PC-3 (cell line): Measurements from ENCODE around the gene OR10K1. TPM values are rescaled to one million over a fixed set of nuclear protein-coding genes. Genes with fewer than 3 reads are reported as not detected.

Experiments used
- ATAC-seq: fragments of 200-7000 bp; cut with Tn5 transposase; 2 replicates; pipeline ENCODE4 v1.9.1; 2020; ENCODE audit warnings: mild to moderate bottlenecking, moderate library complexity
- BruUV-seq: library from RNA; stranded (reverse); fragments of 400-500 nt; replicated peaks from 2 replicates; lab custom pipeline; 2021; lab: Mats Ljungman, UMichigan
- CTCF ChIA-PET: fragments of 300-600 bp; sonication (Branson Sonifier 250); formaldehyde crosslinking; loops from one replicate; lab custom pipeline; 2022; ENCODE audit warnings: antibody characterized with exemption; lab: Charles Lee
- POLR2A ChIA-PET: fragments of 300-600 bp; sonication (Branson Sonifier 250); formaldehyde crosslinking; loops from one replicate; lab custom pipeline; 2022; ENCODE audit warnings: antibody characterized with exemption; ENCODE audit not compliant: unreplicated experiment; lab: Charles Lee
- DNase-seq: peaks from one replicate; pipeline ENCODE4 v3.0.0-alpha.2; 2015
- H2AFZ ChIP-seq: fragments of 300-600 bp; sonication (generic); 2 replicates; pipeline ENCODE4 v1.6.0; 2016; ENCODE audit warnings: antibody characterized with exemption, low read length
- H3F3A ChIP-seq: fragments of 300-600 bp; sonication (generic); one replicate; pipeline ENCODE4 v1.6.0; 2017; ENCODE audit warnings: antibody characterized with exemption, low read length, control low read depth, mild to moderate bottlenecking; ENCODE audit not compliant: unreplicated experiment
- H3K27ac ChIP-seq: fragments of 300-600 bp; sonication (generic); 2 replicates; pipeline ENCODE4 v1.5.1; 2016; ENCODE audit warnings: mild to moderate bottlenecking, low read length
- H3K27me3 ChIP-seq: fragments of 300-600 bp; sonication (generic); 2 replicates; pipeline ENCODE4 v1.6.1; 2016; ENCODE audit warnings: low read length, mixed read lengths
- H3K36me3 ChIP-seq: fragments of 300-600 bp; sonication (generic); 2 replicates; pipeline ENCODE4 v1.6.1; 2016; ENCODE audit warnings: low read depth, mixed run types, low read length, mixed read lengths
- H3K4me1 ChIP-seq: fragments of 300-600 bp; sonication (generic); 2 replicates; pipeline ENCODE4 v1.5.1; 2016; ENCODE audit warnings: low read length; ENCODE audit not compliant: insufficient read depth
- H3K4me2 ChIP-seq: fragments of 300-600 bp; sonication (generic); 2 replicates; pipeline ENCODE4 v1.6.0; 2016; ENCODE audit warnings: low read length
- H3K4me3 ChIP-seq: fragments of 300-600 bp; sonication (generic); 2 replicates; pipeline ENCODE4 v1.5.1; 2016; ENCODE audit warnings: mild to moderate bottlenecking, low read length, mixed read lengths
- H3K79me2 ChIP-seq: fragments of 300-600 bp; sonication (generic); 2 replicates; pipeline ENCODE4 v1.6.1; 2017; ENCODE audit warnings: low read length, mixed read lengths
- H3K9ac ChIP-seq: fragments of 300-600 bp; sonication (generic); 2 replicates; pipeline ENCODE4 v1.6.0; 2016; ENCODE audit warnings: mild to moderate bottlenecking, low read length
- H3K9me2 ChIP-seq: fragments of 300-600 bp; sonication (generic); replicated peaks from 2 replicates; pipeline ENCODE4 v1.6.1; 2016; ENCODE audit warnings: mixed run types, low read length, mixed read lengths
- H3K9me3 ChIP-seq: fragments of 300-600 bp; sonication (generic); 2 replicates; pipeline ENCODE4 v1.6.1; 2016; ENCODE audit warnings: low read length, mixed read lengths
- H4K20me1 ChIP-seq: fragments of 300-600 bp; sonication (generic); 2 replicates; pipeline ENCODE4 v1.6.1; 2016; ENCODE audit warnings: low read length, mixed read lengths
- CTCF ChIP-seq: fragments of 300-600 bp; sonication (generic); conservative IDR thresholded peaks from 2 replicates; pipeline ENCODE4 v1.5.1; 2017; ENCODE audit warnings: antibody characterized with exemption, low read depth, mild to moderate bottlenecking, low read length
- EZH2 ChIP-seq: fragments of 300-600 bp; sonication (generic); IDR thresholded peaks from one replicate; pipeline ENCODE4 v1.6.1; 2017; ENCODE audit warnings: antibody characterized with exemption, mild to moderate bottlenecking, low read length; ENCODE audit not compliant: unreplicated experiment
- EZH2phosphoT487 ChIP-seq: fragments of 300-600 bp; sonication (generic); IDR thresholded peaks from 2 replicates; pipeline ENCODE4 v1.6.1; 2018; ENCODE audit warnings: mild to moderate bottlenecking, antibody characterized with exemption, low read length, borderline replicate concordance
- intact Hi-C: fragments of 100-400 bp; cut with micrococcal nuclease; formaldehyde crosslinking; loops from 2 replicates; pipeline ENCODE4 v1.9.0; 2023
- total RNA-seq: library from RNA; depleted of rRNA; stranded (reverse); fragments of >200 nt; gene quantifications from 2 replicates; pipeline ENCODE4 v1.2.3, GENCODE V29; 2014

The OR10K1 gene
- total RNA-seq, 1 experiment from 2014 or later = not detected

GRCh38 chr1:158491316-158491715 is 29.7 kb downstream of the OR10K1 start:
- no peak for TF ChIP-seq CTCF
- TF ChIP-seq EZH2phosphoT487 = no peak
- no peak for TF ChIP-seq EZH2
- Histone ChIP-seq H3K9ac (no peak overlapping the region), H2AFZ (no peak overlapping the region), H3F3A (no peaks in the 10 kb centered on the region), H3K4me1 (no peaks in the 10 kb centered on the region), H3K9me3 (no peaks in the 10 kb centered on the region), H3K4me3 (no peak overlapping the region), H4K20me1 (no peaks in the 10 kb centered on the region), H3K4me2 (no peak overlapping the region), H3K27ac (no peak overlapping the region), H3K36me3 (no peaks in the 10 kb centered on the region), H3K27me3 (no peaks in the 10 kb centered on the region), H3K79me2 (no peaks in the 10 kb centered on the region), H3K9me2 (no peaks in the 10 kb centered on the region)
- no peak for DNase-seq
- no TSS peak for BruUV-seq
- ATAC-seq = no peak
- ChIA-PET CTCF (no interaction called here), POLR2A (no interaction called here)
- intact Hi-C loops = no loop called here

- H3K4me1 ChIP-seq = no peaks in the 10 kb centered on the region
- no peaks in the 10 kb centered on the region for H3K36me3 ChIP-seq
- H3K9me2 ChIP-seq = no peaks in the 10 kb centered on the region
- intact Hi-C loops = no loop called here
- no peak overlapping the region for H3K27ac ChIP-seq
- no peaks in the 10 kb centered on the region for H3K9me3 ChIP-seq
- no peaks in the 10 kb centered on the region for H3F3A ChIP-seq
- H3K9ac ChIP-seq = no peak overlapping the region
- no peaks in the 10 kb centered on the region for H4K20me1 ChIP-seq
- ChIA-PET POLR2A (no interaction called here), CTCF (no interaction called here)
- no peak for DNase-seq
- no peak overlapping the region for H2AFZ ChIP-seq
- BruUV-seq = no TSS peak
- TF ChIP-seq EZH2 (no peak), CTCF (no peak)
- ATAC-seq = no peak
- no peak overlapping the region for H3K4me3 ChIP-seq
- H3K79me2 ChIP-seq = no peaks in the 10 kb centered on the region
- no peaks in the 10 kb centered on the region for H3K27me3 ChIP-seq
- no peak overlapping the region for H3K4me2 ChIP-seq
These were observed 31.4 kb downstream of the OR10K1 start for GRCh38 chr1:158493054-158493453.

GRCh38 chr1:158494796-158495195 is 33.2 kb downstream of the OR10K1 start:
- H3K27me3 ChIP-seq = 0 out of 2 replicates have a peak, but pooled peaks cover 5% of the 10 kb centered on the region
- TF ChIP-seq CTCF (no peak), EZH2 (no peak), EZH2phosphoT487 (no peak)
- H3K36me3 ChIP-seq = no peaks in the 10 kb centered on the region
- H3K9me2 ChIP-seq = no peaks in the 10 kb centered on the region
- H3K4me3 ChIP-seq = no peak overlapping the region
- no peak for DNase-seq
- no peak for ATAC-seq
- H3K27ac ChIP-seq = no peak overlapping the region
- no peak overlapping the region for H3K4me2 ChIP-seq
- intact Hi-C loops = no loop called here
- CTCF ChIA-PET = no interaction called here
- no peak overlapping the region for H3K9ac ChIP-seq
- no peaks in the 10 kb centered on the region for H3K4me1 ChIP-seq
- H4K20me1 ChIP-seq = no peaks in the 10 kb centered on the region
- no peaks in the 10 kb centered on the region for H3K79me2 ChIP-seq
- POLR2A ChIA-PET = no interaction called here
- no peaks in the 10 kb centered on the region for H3K9me3 ChIP-seq
- H2AFZ ChIP-seq = no peak overlapping the region
- BruUV-seq = no TSS peak
- H3F3A ChIP-seq = no peaks in the 10 kb centered on the region
